ENCODE measurements around the gene PARD3B. TPM values are rescaled to one million over a fixed set of nuclear protein-coding genes. Genes with fewer than 3 reads are reported as not detected.

Gene PARD3B
- total and polyA plus RNA-seq, 2 of the 13 experiments (the other 11 are each of a cell fraction or from before 2014, with no cell fraction given) = 0.71 to 2.3 TPM

GRCh38 chr2:204897561-204897960 is 352.3 kb downstream of the PARD3B start:
- intact Hi-C loops (cut with micrococcal nuclease; ENCODE audit: unreplicated experiment) (no loop called here), in situ Hi-C loops (cut with HindIII; ENCODE audit: extremely low pct_ligation_motif_present, low pct_unique_long_range_greater_than_20kb) (no loop called here)
- no TSS peak for BruUV-seq (replicated peaks)
- WGBS (ENCODE audit: low lambda C conversion rate) = 5% methylated on average over 1 of the region's 1 CpG
- peaks cover 16% of the 10 kb centered on the region for H3K4me1 ChIP-seq (ENCODE audit: insufficient read depth, low read length)
- DNase-seq (ENCODE audit: low spot score) (peak; percentile 68), ATAC-seq (no peak), FAIRE-seq (no peak)
- H3K4me3 ChIP-seq (replicated peaks in 1 of 3; ENCODE audit: insufficient read depth in 1 of 3, low read depth in 2 of 3, low read length in 3 of 3) = no peak overlapping the region
- no peak overlapping the region for H3K4me2 ChIP-seq (ENCODE audit: low read depth, low read length)
- H3K79me2 ChIP-seq (ENCODE audit: insufficient read depth, low read length) = no peaks in the 10 kb centered on the region
- no peaks in the 10 kb centered on the region for H3K36me3 ChIP-seq (replicated peaks in 1 of 2; ENCODE audit: control insufficient read depth in 1 of 2, insufficient read depth in 2 of 2, low read length in 2 of 2)
- H3K27ac ChIP-seq (ENCODE audit: extremely low read length, insufficient read depth, low read length) = no peak overlapping the region
- no peak overlapping the region for H2AFZ ChIP-seq (ENCODE audit: low read length)
- peaks cover 24% of the 10 kb centered on the region for H3K9me3 ChIP-seq (ENCODE audit: low read length)
- no peaks in the 10 kb centered on the region for H4K20me1 ChIP-seq (ENCODE audit: insufficient read depth, low read length)
- H3K27me3 ChIP-seq (ENCODE audit: control insufficient read depth in 1 of 2, insufficient read depth in 2 of 2, low read length in 2 of 2) = no peaks in the 10 kb centered on the region
- ChIA-PET CTCF (ENCODE audit: low intra/inter-chr PET ratio, low total read pairs) (no interaction called here), POLR2A (no interaction called here)
- H3K9ac ChIP-seq (ENCODE audit: insufficient read depth, low read depth, low read length) = no peak overlapping the region
- TF ChIP-seq ZFY (CRISPR knock-in tag; IDR thresholded peaks at IDR 0.05) = no peak
- no peak for TF ChIP-seq FOXO4 (CRISPR knock-in tag; conservative IDR thresholded peaks at IDR 0.05)
- TF ChIP-seq HMG20A (CRISPR knock-in tag; IDR thresholded peaks at IDR 0.05; ENCODE audit: borderline replicate concordance) = peak; percentile 65; the same call in 1 of the 2 replicates
- no peak for TF ChIP-seq ZNF350 (CRISPR knock-in tag; IDR thresholded peaks at IDR 0.05; ENCODE audit: borderline replicate concordance, low read depth)
- TF ChIP-seq CBX2 (IDR thresholded peaks at IDR 0.05; ENCODE audit: low read depth, low read length) = no peak
- no peak for TF ChIP-seq CBX2 (CRISPR knock-in tag; IDR thresholded peaks at IDR 0.05; ENCODE audit: low read depth)
- TF ChIP-seq SOX13 (IDR thresholded peaks at IDR 0.05) = no peak
- peak in 1 of 2 experiments; percentile 19; a peak in 1 of 4 replicates for TF ChIP-seq SOX13 (CRISPR knock-in tag; conservative IDR thresholded peaks at IDR 0.05 in 1 of 2, IDR thresholded peaks at IDR 0.05 in 1 of 2)
- no peak for TF ChIP-seq ZNF772 (CRISPR knock-in tag; IDR thresholded peaks at IDR 0.05)
- TF ChIP-seq SOX5 (CRISPR knock-in tag; IDR thresholded peaks at IDR 0.05; ENCODE audit: borderline replicate concordance) = peak; percentile 64; the same call in 1 of the 2 replicates
- no peak for TF ChIP-seq ZSCAN29 (CRISPR knock-in tag; conservative IDR thresholded peaks at IDR 0.05)
- no peak for TF ChIP-seq POGK (CRISPR knock-in tag; conservative IDR thresholded peaks at IDR 0.05)
- no peak for TF ChIP-seq ATF7 (IDR thresholded peaks at IDR 0.05)
- no peak for TF ChIP-seq ATF7 (CRISPR knock-in tag; IDR thresholded peaks at IDR 0.05)
- no peak for TF ChIP-seq ZNF770 (CRISPR knock-in tag; IDR thresholded peaks at IDR 0.05)
- no peak for TF ChIP-seq CBX1 (IDR thresholded peaks at IDR 0.05; ENCODE audit: low read depth)
- no peak for TF ChIP-seq HNRNPLL (IDR thresholded peaks at IDR 0.05; ENCODE audit: low read depth, low read length, poor library complexity, severe bottlenecking)
- 0 out of 2 replicates have a peak, but pooled peaks have one; percentile 31 for TF ChIP-seq TCF7L2 (IDR thresholded peaks at IDR 0.05; ENCODE audit: low read depth, low read length)
- TF ChIP-seq, protein P1, sequence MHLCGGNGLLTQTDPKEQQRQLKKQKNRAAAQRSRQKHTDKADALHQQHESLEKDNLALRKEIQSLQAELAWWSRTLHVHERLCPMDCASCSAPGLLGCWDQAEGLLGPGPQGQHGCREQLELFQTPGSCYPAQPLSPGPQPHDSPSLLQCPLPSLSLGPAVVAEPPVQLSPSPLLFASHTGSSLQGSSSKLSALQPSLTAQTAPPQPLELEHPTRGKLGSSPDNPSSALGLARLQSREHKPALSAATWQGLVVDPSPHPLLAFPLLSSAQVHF (CRISPR knock-in tag; IDR thresholded peaks at IDR 0.05) = no peak
- no peak for TF ChIP-seq ZNF605 (CRISPR knock-in tag; IDR thresholded peaks at IDR 0.05)
- TF ChIP-seq ZKSCAN8 (CRISPR knock-in tag; IDR thresholded peaks at IDR 0.05; ENCODE audit: borderline replicate concordance) = no peak
- peak; percentile 74; the same call in 1 of the 2 replicates for TF ChIP-seq ISL2 (CRISPR knock-in tag; IDR thresholded peaks at IDR 0.05)

Measured in HepG2 (cell line).